Peyer's patch (tissue), 4 donors: ENCODE results near the gene HES1.

ENCODE experiments used
- CTCF ChIP-seq, 6 experiments: fragments of 450-650 bp in 4 of 6; fragments of 200-600 bp in 2 of 6; sonication (generic) in 1 of 6; IDR thresholded peaks; one replicate each; pipeline ENCODE4 v1.5.1; 2017 to 2019; ENCODE audit warnings: antibody characterized with exemption in 6 of 6, mild to moderate bottlenecking in 3 of 6, moderate library complexity in 1 of 6
- POLR2A ChIP-seq, 2 donors: fragments of 450-650 bp; IDR thresholded peaks; one replicate each; pipeline ENCODE4 v1.5.1; 2017; ENCODE audit warnings: antibody characterized with exemption in 2 of 2, mild to moderate bottlenecking in 2 of 2, moderate library complexity in 2 of 2

- TF ChIP-seq CTCF (IDR thresholded peaks at IDR 0.05) (no peak), POLR2A (IDR thresholded peaks at IDR 0.05) (no peak)
Observed at GRCh38 chr3:194169595-194169994, 33.6 kb downstream of the HES1 start.
